DOHH2 (cell line): ENCODE results near the gene RAPGEF5.

ENCODE experiments used
- H3F3A ChIP-seq: fragments of 200-600 bp; sonication (generic), shearing (Covaris generic); 2 replicates; pipeline ENCODE4 v1.6.0; 2016; ENCODE audit warnings: antibody characterized with exemption, mild to moderate bottlenecking; ENCODE audit not compliant: control insufficient read depth, insufficient read depth
- H3K27ac ChIP-seq: fragments of 200-600 bp; sonication (generic); 2 replicates; pipeline ENCODE4 v1.5.1; 2014; ENCODE audit warnings: low read depth, mild to moderate bottlenecking, low read length, moderate library complexity
- H3K27me3 ChIP-seq: fragments of 200-600 bp; sonication (generic); 2 replicates; pipeline ENCODE4 v1.6.1; 2014; ENCODE audit warnings: mild to moderate bottlenecking, low read length, mixed read lengths; ENCODE audit not compliant: control insufficient read depth
- H3K36me3 ChIP-seq: fragments of 200-600 bp; sonication (generic); 2 replicates; pipeline ENCODE4 v1.6.1; 2014; ENCODE audit warnings: mild to moderate bottlenecking, low read length, moderate library complexity, mixed read lengths; ENCODE audit not compliant: control insufficient read depth
- H3K4me1 ChIP-seq: fragments of 200-600 bp; sonication (generic); 2 replicates; pipeline ENCODE4 v1.6.1; 2014; ENCODE audit warnings: mild to moderate bottlenecking, low read length, mixed read lengths; ENCODE audit not compliant: control insufficient read depth
- H3K4me2 ChIP-seq: fragments of 200-600 bp; sonication (generic); 2 replicates; pipeline ENCODE4 v1.6.0; 2014; ENCODE audit warnings: mild to moderate bottlenecking, low read length, moderate library complexity
- H3K4me3 ChIP-seq: fragments of 200-600 bp; sonication (generic); 2 replicates; pipeline ENCODE4 v1.5.1; 2014; ENCODE audit warnings: mild to moderate bottlenecking, low read length, mixed read lengths
- H3K79me2 ChIP-seq: fragments of 200-600 bp; sonication (generic); 2 replicates; pipeline ENCODE4 v1.6.1; 2014; ENCODE audit warnings: mild to moderate bottlenecking, low read length, mixed read lengths; ENCODE audit not compliant: control insufficient read depth
- H3K9me2 ChIP-seq: fragments of 200-600 bp; sonication (generic); replicated peaks from 2 replicates; pipeline ENCODE4 v1.6.1; 2014; ENCODE audit warnings: mild to moderate bottlenecking, low read length, mixed read lengths; ENCODE audit not compliant: control insufficient read depth
- H3K9me3 ChIP-seq: fragments of 200-600 bp; sonication (generic); 2 replicates; pipeline ENCODE4 v1.6.1; 2014; ENCODE audit warnings: antibody characterized with exemption, low read length, mixed read lengths; ENCODE audit not compliant: control insufficient read depth, insufficient read depth
- H4K20me1 ChIP-seq: fragments of 200-600 bp; sonication (generic); 2 replicates; pipeline ENCODE4 v1.6.0; 2014; ENCODE audit warnings: low read depth, mild to moderate bottlenecking, antibody characterized with exemption, low read length, moderate library complexity; ENCODE audit not compliant: control insufficient read depth, insufficient read depth
- EZH2phosphoT487 ChIP-seq: fragments of 200-600 bp; sonication (generic); IDR thresholded peaks from 2 replicates; pipeline ENCODE4 v1.6.1; 2017; ENCODE audit warnings: borderline replicate concordance, mild to moderate bottlenecking, antibody characterized with exemption, low read length, moderate library complexity, mixed read lengths
- TF ChIP-seq, protein P1 (sequence below): fragments of 200-600 bp; sonication (generic); IDR thresholded peaks from one replicate; pipeline ENCODE4 v1.5.1; 2014; ENCODE audit warnings: antibody characterized with exemption, mild to moderate bottlenecking, low read depth, low read length; ENCODE audit not compliant: poor library complexity, severe bottlenecking

The RAPGEF5 gene

DNA sequence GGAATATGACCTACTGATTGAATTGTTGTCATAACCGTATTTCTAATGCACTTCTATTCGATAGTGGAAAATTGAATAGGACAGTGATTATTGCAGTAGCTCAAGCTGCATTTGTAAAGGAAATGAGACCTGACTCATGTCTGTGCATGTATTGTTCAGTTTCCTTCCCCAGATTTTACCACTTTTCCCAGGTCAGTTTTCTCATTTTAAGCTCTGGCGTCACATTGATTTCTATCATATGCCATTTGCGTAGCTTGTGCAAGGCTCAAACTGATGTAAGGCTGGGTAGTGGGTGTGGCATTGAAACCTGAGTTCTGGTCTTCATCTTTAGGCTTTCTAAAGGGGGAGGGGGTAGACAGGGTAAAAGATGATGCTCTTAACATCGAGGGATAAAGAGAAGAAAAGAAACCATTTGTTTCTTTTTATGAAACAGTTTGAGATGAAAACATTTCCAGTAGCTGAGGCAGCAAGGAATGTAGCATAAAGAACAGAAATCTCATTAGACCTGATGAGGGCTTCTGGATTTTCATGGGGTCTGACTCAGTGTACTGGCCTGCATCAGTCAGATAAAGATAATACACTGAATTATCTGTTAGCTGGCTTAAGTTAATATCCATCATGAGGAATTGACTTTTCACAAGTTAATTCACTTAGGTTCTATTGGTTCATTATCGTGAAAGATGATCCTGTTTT is 229.0 kb downstream of the RAPGEF5 start:
- Histone ChIP-seq H3F3A (peaks cover 44% of the 10 kb centered on the region), H3K9me2 (no peaks in the 10 kb centered on the region), H3K4me1 (no peaks in the 10 kb centered on the region), H4K20me1 (peaks cover 5% of the 10 kb centered on the region; the same call in 1 of the 2 replicates), H3K36me3 (peaks cover 100% of the 10 kb centered on the region), H3K4me3 (no peak overlapping the region), H3K9me3 (no peaks in the 10 kb centered on the region), H3K27me3 (no peaks in the 10 kb centered on the region), H3K27ac (no peak overlapping the region), H3K4me2 (no peak overlapping the region), H3K79me2 (no peaks in the 10 kb centered on the region)
- TF ChIP-seq, protein P1, sequence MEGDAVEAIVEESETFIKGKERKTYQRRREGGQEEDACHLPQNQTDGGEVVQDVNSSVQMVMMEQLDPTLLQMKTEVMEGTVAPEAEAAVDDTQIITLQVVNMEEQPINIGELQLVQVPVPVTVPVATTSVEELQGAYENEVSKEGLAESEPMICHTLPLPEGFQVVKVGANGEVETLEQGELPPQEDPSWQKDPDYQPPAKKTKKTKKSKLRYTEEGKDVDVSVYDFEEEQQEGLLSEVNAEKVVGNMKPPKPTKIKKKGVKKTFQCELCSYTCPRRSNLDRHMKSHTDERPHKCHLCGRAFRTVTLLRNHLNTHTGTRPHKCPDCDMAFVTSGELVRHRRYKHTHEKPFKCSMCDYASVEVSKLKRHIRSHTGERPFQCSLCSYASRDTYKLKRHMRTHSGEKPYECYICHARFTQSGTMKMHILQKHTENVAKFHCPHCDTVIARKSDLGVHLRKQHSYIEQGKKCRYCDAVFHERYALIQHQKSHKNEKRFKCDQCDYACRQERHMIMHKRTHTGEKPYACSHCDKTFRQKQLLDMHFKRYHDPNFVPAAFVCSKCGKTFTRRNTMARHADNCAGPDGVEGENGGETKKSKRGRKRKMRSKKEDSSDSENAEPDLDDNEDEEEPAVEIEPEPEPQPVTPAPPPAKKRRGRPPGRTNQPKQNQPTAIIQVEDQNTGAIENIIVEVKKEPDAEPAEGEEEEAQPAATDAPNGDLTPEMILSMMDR = no peak
- TF ChIP-seq EZH2phosphoT487 = no peak

DNA sequence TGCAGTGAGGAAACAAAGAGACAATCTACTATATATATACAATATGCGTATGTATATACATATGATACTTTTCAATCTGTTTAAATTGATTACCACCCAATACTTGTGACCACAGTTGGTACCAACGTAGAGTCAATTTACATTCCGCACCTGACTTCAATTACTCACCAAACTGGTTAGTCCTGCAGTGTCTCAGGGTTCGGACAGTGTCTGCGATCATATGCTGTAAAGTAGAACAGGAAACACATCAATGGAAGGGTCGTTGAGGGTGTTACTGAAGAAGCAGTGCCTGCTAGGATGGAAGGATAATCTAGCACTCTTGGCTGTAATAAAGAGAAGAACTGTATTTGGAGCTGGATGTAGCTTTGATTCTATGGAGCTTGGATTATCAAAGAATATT is 231.5 kb downstream of the RAPGEF5 start:
- Histone ChIP-seq H3K27me3 (no peaks in the 10 kb centered on the region), H3K4me1 (no peaks in the 10 kb centered on the region), H3K79me2 (no peaks in the 10 kb centered on the region), H3K4me3 (no peak overlapping the region), H3F3A (peaks cover 53% of the 10 kb centered on the region), H3K9me2 (no peaks in the 10 kb centered on the region), H3K9me3 (no peaks in the 10 kb centered on the region), H3K27ac (no peak overlapping the region), H3K36me3 (peaks cover 100% of the 10 kb centered on the region), H4K20me1 (peaks cover 13% of the 10 kb centered on the region; the same call in 1 of the 2 replicates), H3K4me2 (no peak overlapping the region)
- TF ChIP-seq EZH2phosphoT487 = no peak
- TF ChIP-seq, protein P1 = no peak

DNA sequence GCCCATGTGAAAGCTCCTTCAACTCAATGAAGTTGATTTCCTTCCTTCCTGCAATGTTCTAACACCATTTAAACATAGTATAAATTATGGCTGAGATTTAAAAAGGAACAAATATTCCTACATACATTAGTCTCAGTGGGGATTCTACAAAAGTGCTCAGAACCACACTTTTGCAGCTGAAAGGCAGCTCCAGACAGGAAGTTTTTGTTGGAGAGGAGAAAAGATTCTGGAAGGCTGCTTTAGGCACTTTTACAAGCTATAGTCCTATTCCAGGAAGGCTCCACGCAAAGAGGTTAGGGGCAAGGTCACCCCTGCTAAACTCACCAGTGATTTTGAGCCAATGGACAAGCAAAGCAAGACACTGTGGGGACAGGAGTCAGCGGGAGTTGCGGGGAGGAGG is 232.0 kb downstream of the RAPGEF5 start:
- Histone ChIP-seq H3F3A (peaks cover 58% of the 10 kb centered on the region), H3K9me3 (no peaks in the 10 kb centered on the region), H3K27me3 (no peaks in the 10 kb centered on the region), H3K79me2 (no peaks in the 10 kb centered on the region), H4K20me1 (peaks cover 13% of the 10 kb centered on the region; the same call in 1 of the 2 replicates), H3K27ac (no peak overlapping the region), H3K9me2 (no peaks in the 10 kb centered on the region), H3K4me1 (no peaks in the 10 kb centered on the region), H3K4me3 (no peak overlapping the region), H3K4me2 (no peak overlapping the region), H3K36me3 (peaks cover 100% of the 10 kb centered on the region)
- TF ChIP-seq, protein P1 = no peak
- TF ChIP-seq EZH2phosphoT487 = no peak
